H1 (cell line): ENCODE measurements around the gene INHBC. TPM values are rescaled to one million over a fixed set of nuclear protein-coding genes. Genes with fewer than 3 reads are reported as not detected.

Source experiments
- CTCF ChIA-PET: fragments of 300-600 bp; sonication (Branson Sonifier 250); formaldehyde crosslinking; loops from one replicate; lab custom pipeline; 2021; ENCODE audit not compliant: partially characterized antibody; lab: Charles Lee
- POLR2A ChIA-PET: fragments of 300-600 bp; sonication (Branson Sonifier 250); formaldehyde crosslinking; loops from one replicate; lab custom pipeline; 2021; ENCODE audit warnings: inconsistent platforms; ENCODE audit not compliant: partially characterized antibody; lab: Charles Lee
- DNase-seq, 2 experiments: peaks; one replicate each; pipeline versions ENCODE4 v3.0.0 to v3.0.0-alpha.2; 2010 to 2022; ENCODE audit warnings: low spot score in 2 of 2, low read depth in 1 of 2, mixed read lengths in 1 of 2
- FAIRE-seq: peaks from 2 replicates; lab custom pipeline; 2011; peaks lifted over from hg19 to GRCh38; lab: Jason Lieb, UNC
- H2AFZ ChIP-seq: 2 replicates; pipeline ENCODE4 v1.8.1; 2012; ENCODE audit warnings: low read length, inconsistent platforms
- H2AK5ac ChIP-seq: 2 replicates; pipeline ENCODE4 v1.6.1; 2013; ENCODE audit warnings: low read depth, low read length
- H2BK120ac ChIP-seq: replicated peaks from 2 replicates; pipeline ENCODE3; 2013; ENCODE audit warnings: low read depth, low read length, inconsistent platforms
- H2BK12ac ChIP-seq: 2 replicates; pipeline ENCODE4 v1.6.1; 2013; ENCODE audit warnings: low read depth, low read length
- H2BK15ac ChIP-seq: 2 replicates; pipeline ENCODE4 v1.6.1; 2013; ENCODE audit warnings: low read length
- H2BK20ac ChIP-seq: 2 replicates; pipeline ENCODE4 v1.6.1; 2013; ENCODE audit warnings: low read length
- H2BK5ac ChIP-seq: 2 replicates; pipeline ENCODE4 v1.6.1; 2013; ENCODE audit warnings: low read depth, low read length
- H3K14ac ChIP-seq: 2 replicates; pipeline ENCODE4 v1.6.1; 2013; ENCODE audit warnings: inconsistent platforms; ENCODE audit not compliant: insufficient read length
- H3K18ac ChIP-seq: 2 replicates; pipeline ENCODE4 v1.6.1; 2013; ENCODE audit warnings: low read length; ENCODE audit errors: extremely low read depth
- H3K23ac ChIP-seq: 2 replicates; pipeline ENCODE4 v1.6.1; 2013; ENCODE audit warnings: inconsistent platforms; ENCODE audit not compliant: insufficient read length
- H3K23me2 ChIP-seq: 2 replicates; pipeline ENCODE4 v1.6.1; 2013; ENCODE audit warnings: low read depth, low read length
- H3K27ac ChIP-seq: 2 replicates; pipeline ENCODE4 v1.6.1; 2011; ENCODE audit warnings: low read depth, low read length, inconsistent platforms
- H3K27me3 ChIP-seq, 4 experiments: replicated peaks in 1 of 4; 1 replicate in 1 of 4; 2 replicates in 3 of 4; pipeline versions ENCODE4 v1.6.1 to v1.8.1; 2011 to 2013; ENCODE audit warnings: low read length in 3 of 4, mild to moderate bottlenecking in 3 of 4, inconsistent platforms in 2 of 4, mixed read lengths in 2 of 4, moderate library complexity in 1 of 4; ENCODE audit not compliant: control insufficient read depth in 3 of 4, insufficient read depth in 3 of 4; ENCODE audit errors: extremely low read depth in 1 of 4
- H3K36me3 ChIP-seq, 4 experiments: 2 replicates each; pipeline versions ENCODE4 v1.6.1 to v1.8.1; 2011 to 2013; ENCODE audit warnings: mild to moderate bottlenecking in 4 of 4, low read length in 3 of 4, moderate library complexity in 2 of 4, control low read depth in 1 of 4, inconsistent platforms in 1 of 4; ENCODE audit not compliant: insufficient read depth in 4 of 4, control insufficient read depth in 2 of 4
- H3K4ac ChIP-seq: replicated peaks from 2 replicates; pipeline ENCODE3; 2013; ENCODE audit warnings: low read length, low read depth, mixed read lengths, inconsistent platforms; ENCODE audit not compliant: insufficient read length
- H3K4me1 ChIP-seq, 4 experiments: replicated peaks in 1 of 4; 1 replicate in 1 of 4; 2 replicates in 3 of 4; pipeline versions ENCODE4 v1.6.1 to v1.8.1; 2011 to 2013; ENCODE audit warnings: low read length in 3 of 4, inconsistent platforms in 2 of 4, mixed read lengths in 1 of 4; ENCODE audit not compliant: insufficient read depth in 4 of 4, control insufficient read depth in 3 of 4
- H3K4me2 ChIP-seq, 2 experiments: 2 replicates each; pipeline versions ENCODE4 v1.6.1 to v1.8.1; 2011 to 2013; ENCODE audit warnings: low read depth in 2 of 2, low read length in 2 of 2, control low read depth in 1 of 2, inconsistent platforms in 1 of 2, mild to moderate bottlenecking in 1 of 2; ENCODE audit not compliant: insufficient read depth in 1 of 2
- H3K4me3 ChIP-seq, 4 experiments: fragments of 200-600, 300-600 bp in 1 of 4; sonication (generic), shearing (Covaris generic), sonication (Bioruptor Twin) in 1 of 4; 2 replicates each; pipeline versions ENCODE4 v1.5.1 to v1.8.1; 2011 to 2016; ENCODE audit warnings: low read length in 4 of 4, low read depth in 3 of 4, control low read depth in 2 of 4, inconsistent platforms in 2 of 4, mild to moderate bottlenecking in 2 of 4, mixed read lengths in 1 of 4, moderate library complexity in 1 of 4; ENCODE audit not compliant: insufficient read depth in 2 of 4; ENCODE audit errors: extremely low read depth in 1 of 4
- H3K56ac ChIP-seq: replicated peaks from 2 replicates; pipeline ENCODE3; 2013; ENCODE audit warnings: low read depth, mild to moderate bottlenecking, mixed read lengths, low read length, inconsistent platforms; ENCODE audit not compliant: insufficient read length
- H3K79me1 ChIP-seq: 2 replicates; pipeline ENCODE4 v1.6.1; 2013; ENCODE audit warnings: low read depth, low read length, control low read depth
- H3K79me2 ChIP-seq, 2 experiments: 2 replicates each; pipeline versions ENCODE4 v1.6.1 to v1.8.1; 2012 to 2013; ENCODE audit warnings: low read length in 2 of 2, mild to moderate bottlenecking in 2 of 2, inconsistent platforms in 1 of 2; ENCODE audit not compliant: insufficient read depth in 2 of 2, control insufficient read depth in 1 of 2
- H3K9ac ChIP-seq, 4 experiments: replicated peaks in 1 of 4; 1 replicate in 1 of 4; 2 replicates in 3 of 4; pipeline versions ENCODE4 v1.6.1 to v1.8.1; 2011 to 2013; ENCODE audit warnings: low read depth in 3 of 4, low read length in 3 of 4, control low read depth in 2 of 4, mild to moderate bottlenecking in 2 of 4, moderate library complexity in 2 of 4, inconsistent platforms in 1 of 4; ENCODE audit errors: extremely low read depth in 1 of 4
- H3K9me3 ChIP-seq, 2 experiments: 2 replicates each; pipeline versions ENCODE4 v1.6.1 to v1.8.1; 2012 to 2013; ENCODE audit warnings: mild to moderate bottlenecking in 2 of 2, moderate library complexity in 2 of 2, control low read depth in 1 of 2, inconsistent platforms in 1 of 2, low read depth in 1 of 2, low read length in 1 of 2, mixed read lengths in 1 of 2; ENCODE audit not compliant: insufficient read depth in 2 of 2
- H4K20me1 ChIP-seq, 2 experiments: replicated peaks in 1 of 2; 2 replicates each; pipeline versions ENCODE3 to v1.8.1; 2011 to 2013; ENCODE audit warnings: inconsistent platforms in 2 of 2, low read length in 2 of 2, mild to moderate bottlenecking in 1 of 2; ENCODE audit not compliant: insufficient read depth in 2 of 2, control insufficient read depth in 1 of 2
- H4K5ac ChIP-seq: 2 replicates; pipeline ENCODE4 v1.6.1; 2013; ENCODE audit warnings: low read length, low read depth, mixed read lengths, inconsistent platforms; ENCODE audit not compliant: insufficient read length
- H4K8ac ChIP-seq: 2 replicates; pipeline ENCODE4 v1.8.0; 2013; ENCODE audit warnings: mild to moderate bottlenecking, moderate library complexity, low read length, inconsistent platforms; ENCODE audit not compliant: insufficient read depth; ENCODE audit errors: extremely low read depth
- H4K91ac ChIP-seq: replicated peaks from 2 replicates; pipeline ENCODE3; 2013; ENCODE audit warnings: low read length, mixed read lengths, inconsistent platforms; ENCODE audit not compliant: insufficient read length
- BACH1 ChIP-seq: IDR thresholded peaks from 2 replicates; pipeline ENCODE4 v1.6.1; 2012; ENCODE audit warnings: low read length, improper control_type of control experiment
- JUN ChIP-seq: IDR thresholded peaks from 2 replicates; pipeline ENCODE4 v1.6.1; 2011; ENCODE audit warnings: low read depth, mild to moderate bottlenecking, improper control_type of control experiment, low read length
- POLR2AphosphoS5 ChIP-seq: IDR thresholded peaks from 2 replicates; pipeline ENCODE4 v1.6.1; 2011; ENCODE audit warnings: low read depth, low read length
- SIRT6 ChIP-seq: IDR thresholded peaks from one replicate; pipeline ENCODE4 v1.7.1; 2012; ENCODE audit warnings: low read length, inconsistent platforms
- SIX5 ChIP-seq: IDR thresholded peaks from 2 replicates; pipeline ENCODE4 v1.6.1; 2011; ENCODE audit warnings: mild to moderate bottlenecking, low read depth, low read length
- YY1 ChIP-seq: IDR thresholded peaks from 2 replicates; pipeline ENCODE4 v1.6.1; 2011; ENCODE audit warnings: low read depth, mild to moderate bottlenecking, low read length
- ZNF274 ChIP-seq: IDR thresholded peaks from 2 replicates; pipeline ENCODE4 v1.7.0; 2012; ENCODE audit warnings: low read length, borderline replicate concordance; ENCODE audit errors: extremely low read depth
- WGBS, 2 experiments: shearing (Covaris generic) in 1 of 2; methylation state at CpG; one replicate each; pipeline versions ENCODE4 v1.1.6 to v1.1.7; 2013 to 2015; ENCODE audit warnings: low lambda C conversion rate in 2 of 2, mixed read lengths in 2 of 2, inconsistent platforms in 1 of 2, low coverage in 1 of 2, missing lambda C conversion rate in 1 of 2; ENCODE audit not compliant: insufficient replicate concordance in 2 of 2, insufficient coverage in 1 of 2, insufficient read length in 1 of 2; ENCODE audit errors: extremely low coverage in 1 of 2, missing lambda C conversion rate in 1 of 2; 5-methylcytosine and 5-hydroxymethylcytosine counted together
- polyA plus RNA-seq, 7 experiments: library from polyadenylated mRNA; depleted of rRNA in 3 of 7; stranded (reverse) in 5 of 7; unstranded in 2 of 7; fragments of >200 nt in 5 of 7; fragments of 200-250 nt in 2 of 7; gene quantifications; 1 replicate in 5 of 7; 2 replicates in 1 of 7; 4 replicates in 1 of 7; pipeline versions ENCODE4 v1.2.1 to v1.2.3, GENCODE V29; 2011 to 2013; ENCODE audit warnings: missing spikeins in 2 of 7, mixed read lengths in 2 of 7
- total RNA-seq: library from RNA; stranded (reverse); fragmentation: NEBNext Ultra II Directional; extraction: Animal tissue kit (Norgen Biotek cat#: 25700); gene quantifications from 2 replicates; pipeline ENCODE4 v1.2.1, GENCODE V29; 2021

Gene INHBC
- total and polyA plus RNA-seq, 2 of the 8 experiments (the other 6 are each of a cell fraction or from before 2014, with no cell fraction given), result 0.15 TPM; not detected in 1

- Histone ChIP-seq H3K36me3 (peaks cover 38 to 94% (median 72%) of the 10 kb centered on the region in 4 experiments), H3K4me3 (no peak overlapping the region), H3K23me2 (no peaks in the 10 kb centered on the region), H2AFZ (no peak overlapping the region), H3K56ac (no peak overlapping the region), H3K79me1 (peaks cover 5% of the 10 kb centered on the region; the same call in 1 of the 2 replicates), H4K20me1 (peaks cover 0 to 2% of the 10 kb centered on the region in 2 experiments), H4K91ac (no peak overlapping the region), H3K4me2 (no peak overlapping the region), H3K23ac (no peak overlapping the region), H3K14ac (no peak overlapping the region), H2BK120ac (no peak overlapping the region), H3K18ac (no peak overlapping the region), H2AK5ac (no peak overlapping the region), H2BK20ac (no peak overlapping the region), H3K4me1 (no peaks in the 10 kb centered on the region), H3K79me2 (peaks cover 0 to 3% of the 10 kb centered on the region in 2 experiments; a peak in 1 of 4 replicates), H4K8ac (no peak overlapping the region), H3K27ac (no peak overlapping the region), H3K4ac (no peak overlapping the region), H2BK15ac (no peak overlapping the region), H3K27me3 (no peaks in the 10 kb centered on the region), H2BK5ac (no peak overlapping the region), H2BK12ac (no peak overlapping the region), H4K5ac (no peak overlapping the region), H3K9me3 (no peaks in the 10 kb centered on the region), H3K9ac (no peak overlapping the region)
- no peak for DNase-seq
- FAIRE-seq, result no peak
- CTCF ChIA-PET, result interaction anchor here (1.0 to 1.5 kb wide), 2 partner anchors 19 to 26 kb away, joined by 3 read pairs; no protein-coding TSS in a partner anchor
- POLR2A ChIA-PET, result interaction anchor here (0.7 to 0.9 kb wide), 2 partner anchors 24 to 1296 kb away, joined by 3 read pairs; no protein-coding TSS in a partner anchor
- WGBS, 2 experiments, result 91% methylated on average over 7 of the region's 11 CpGs; no CpG with 5 or more reads in 1 of the 2 experiments
- TF ChIP-seq BACH1, result no peak
- no peak for TF ChIP-seq JUN
- TF ChIP-seq ZNF274, result no peak
- TF ChIP-seq SIRT6, result no peak
- no peak for TF ChIP-seq YY1
- 0 out of 2 replicates have a peak, but pooled peaks have one; percentile 31 for TF ChIP-seq POLR2AphosphoS5
- TF ChIP-seq SIX5, result no peak
These were observed 65.6 kb downstream of the INHBC start for GRCh38 chr12:57500213-57500612.
